HEK293 (cell line): ENCODE data around the gene CCDC78.

ENCODE experiments used
- BCL11B ChIP-seq: fragments of 450-650 bp; formaldehyde crosslinking; IDR thresholded peaks from 2 replicates; pipeline ENCODE4 v1.5.1; 2016; ENCODE audit warnings: low read depth, missing biosample characterization, missing genetic modification characterization
- KLF9 ChIP-seq: fragments of 450-650 bp; formaldehyde crosslinking; IDR thresholded peaks from 2 replicates; pipeline ENCODE4 v1.5.1; 2016; ENCODE audit warnings: missing biosample characterization, missing genetic modification characterization, low read depth
- SP7 ChIP-seq: fragments of 450-650 bp; formaldehyde crosslinking; IDR thresholded peaks from 2 replicates; pipeline ENCODE4 v1.5.1; 2016; ENCODE audit warnings: missing biosample characterization, missing genetic modification characterization
- TCF7L2 ChIP-seq: IDR thresholded peaks from 2 replicates; pipeline ENCODE4 v1.6.1; 2011; ENCODE audit warnings: low read depth, mild to moderate bottlenecking, inconsistent platforms, low read length, moderate library complexity, borderline replicate concordance
- ZBTB8A ChIP-seq: fragments of 450-650 bp; formaldehyde crosslinking; IDR thresholded peaks from 2 replicates; pipeline ENCODE4 v1.5.1; 2016; ENCODE audit warnings: missing biosample characterization, missing genetic modification characterization
- ZNF114 ChIP-seq: fragments of 450-650 bp; formaldehyde crosslinking; IDR thresholded peaks from 2 replicates; pipeline ENCODE4 v1.5.0; 2017; ENCODE audit warnings: missing biosample characterization, missing genetic modification characterization
- ZNF174 ChIP-seq: fragments of 450-650 bp; formaldehyde crosslinking; IDR thresholded peaks from 2 replicates; pipeline ENCODE4 v1.5.0; 2017; ENCODE audit warnings: missing biosample characterization, mild to moderate bottlenecking, missing genetic modification characterization
- ZNF202 ChIP-seq: fragments of 450-650 bp; formaldehyde crosslinking; IDR thresholded peaks from 2 replicates; pipeline ENCODE4 v1.5.1; 2016; ENCODE audit warnings: missing biosample characterization, missing genetic modification characterization, borderline replicate concordance
- ZNF404 ChIP-seq: fragments of 450-650 bp; formaldehyde crosslinking; IDR thresholded peaks from 2 replicates; pipeline ENCODE4 v1.5.1; 2017; ENCODE audit warnings: missing biosample characterization, missing genetic modification characterization
- ZNF561 ChIP-seq: fragments of 450-650 bp; IDR thresholded peaks from 2 replicates; pipeline ENCODE4 v1.5.1; 2018; ENCODE audit warnings: missing biosample characterization, missing genetic modification characterization, borderline replicate concordance
- ZNF585B ChIP-seq: fragments of 450-650 bp; formaldehyde crosslinking; IDR thresholded peaks from 2 replicates; pipeline ENCODE4 v1.5.1; 2016; ENCODE audit warnings: missing biosample characterization, missing genetic modification characterization
- ZNF600 ChIP-seq: fragments of 450-650 bp; formaldehyde crosslinking; IDR thresholded peaks from 2 replicates; pipeline ENCODE4 v1.5.1; 2016; ENCODE audit warnings: missing biosample characterization, missing genetic modification characterization
- ZNF624 ChIP-seq: fragments of 450-650 bp; formaldehyde crosslinking; IDR thresholded peaks from 2 replicates; pipeline ENCODE4 v1.5.1; 2017; ENCODE audit warnings: missing biosample characterization, missing genetic modification characterization
- ZNF776 ChIP-seq: fragments of 450-650 bp; formaldehyde crosslinking; IDR thresholded peaks from 2 replicates; pipeline ENCODE4 v1.5.0; 2017; ENCODE audit warnings: missing biosample characterization, missing genetic modification characterization, borderline replicate concordance
- TF ChIP-seq, protein P1 (sequence below): fragments of 450-650 bp; formaldehyde crosslinking; IDR thresholded peaks from 2 replicates; pipeline ENCODE4 v1.5.1; 2016; ENCODE audit warnings: missing biosample characterization, missing genetic modification characterization
- TF ChIP-seq, protein P2 (sequence below): fragments of 450-650 bp; formaldehyde crosslinking; IDR thresholded peaks from 2 replicates; pipeline ENCODE4 v1.5.1; 2016; ENCODE audit warnings: missing biosample characterization, missing genetic modification characterization
- TF ChIP-seq, protein P3 (sequence below): fragments of 450-650 bp; formaldehyde crosslinking; IDR thresholded peaks from 2 replicates; pipeline ENCODE4 v1.5.1; 2017; ENCODE audit warnings: missing biosample characterization, mild to moderate bottlenecking, missing genetic modification characterization, moderate library complexity
- TF ChIP-seq, protein P4 (sequence below): fragments of 450-650 bp; formaldehyde crosslinking; IDR thresholded peaks from 2 replicates; pipeline ENCODE4 v1.5.1; 2016; ENCODE audit warnings: missing biosample characterization, missing genetic modification characterization
- TF ChIP-seq, protein P5 (sequence below): fragments of 450-650 bp; formaldehyde crosslinking; IDR thresholded peaks from 2 replicates; pipeline ENCODE4 v1.5.1; 2016; ENCODE audit warnings: missing biosample characterization, missing genetic modification characterization, borderline replicate concordance
- TF ChIP-seq, protein P6 (sequence below): fragments of 450-650 bp; formaldehyde crosslinking; IDR thresholded peaks from 2 replicates; pipeline ENCODE4 v1.5.1; 2016; ENCODE audit warnings: missing biosample characterization, missing genetic modification characterization
- TF ChIP-seq, protein P7 (sequence below): fragments of 450-650 bp; formaldehyde crosslinking; IDR thresholded peaks from 2 replicates; pipeline ENCODE4 v1.5.1; 2016; ENCODE audit warnings: missing biosample characterization, missing genetic modification characterization
- TF ChIP-seq, protein P8 (sequence below): fragments of 450-650 bp; formaldehyde crosslinking; IDR thresholded peaks from 2 replicates; pipeline ENCODE4 v1.5.1; 2016; ENCODE audit warnings: missing biosample characterization, missing genetic modification characterization

Gene CCDC78

DNA sequence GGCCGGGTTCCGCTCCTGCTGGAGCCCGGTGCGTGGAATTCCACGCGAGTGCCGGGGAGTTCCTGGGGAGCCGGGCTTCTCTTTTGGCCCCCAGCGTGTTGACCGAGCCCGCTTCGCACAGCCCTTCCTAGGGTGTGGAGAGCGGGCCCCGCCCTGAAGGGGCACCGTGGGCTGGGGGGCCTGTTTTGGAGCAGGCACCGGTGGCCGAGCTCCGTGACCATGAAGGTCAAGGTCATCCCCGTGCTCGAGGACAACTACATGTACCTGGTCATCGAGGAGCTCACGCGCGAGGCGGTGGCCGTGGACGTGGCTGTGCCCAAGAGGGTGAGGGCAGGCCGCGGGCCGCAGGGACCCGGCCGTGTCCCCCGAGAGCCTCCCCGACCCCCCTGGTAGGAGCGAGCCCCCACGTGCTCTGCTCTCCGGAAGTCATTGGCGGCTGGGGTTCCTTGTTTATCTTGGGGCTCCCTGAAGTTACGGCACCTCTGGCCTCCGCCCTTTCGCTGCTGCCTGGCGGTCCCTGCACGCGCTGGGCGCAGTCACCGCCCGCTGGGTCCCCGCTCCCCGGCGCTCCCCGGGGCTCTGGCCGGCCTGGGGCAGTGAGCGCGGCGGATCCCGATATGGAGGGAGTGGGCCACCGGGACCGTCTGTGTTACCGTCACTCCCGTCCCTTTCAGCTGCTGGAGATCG, 1.2 kb upstream of the CCDC78 start (continued):
- TF ChIP-seq, protein P1, sequence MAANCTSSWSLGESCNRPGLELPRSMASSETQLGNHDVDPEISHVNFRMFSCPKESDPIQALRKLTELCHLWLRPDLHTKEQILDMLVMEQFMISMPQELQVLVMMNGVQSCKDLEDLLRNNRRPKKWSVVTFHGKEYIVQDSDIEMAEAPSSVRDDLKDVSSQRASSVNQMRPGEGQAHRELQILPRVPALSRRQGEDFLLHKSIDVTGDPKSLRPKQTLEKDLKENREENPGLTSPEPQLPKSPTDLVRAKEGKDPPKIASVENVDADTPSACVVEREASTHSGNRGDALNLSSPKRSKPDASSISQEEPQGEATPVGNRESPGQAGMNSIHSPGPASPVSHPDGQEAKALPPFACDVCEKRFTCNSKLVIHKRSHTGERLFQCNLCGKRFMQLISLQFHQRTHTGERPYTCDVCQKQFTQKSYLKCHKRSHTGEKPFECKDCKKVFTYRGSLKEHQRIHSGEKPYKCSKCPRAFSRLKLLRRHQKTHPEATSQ (tag by site-specific recombination): no peak
- TF ChIP-seq, protein P2, sequence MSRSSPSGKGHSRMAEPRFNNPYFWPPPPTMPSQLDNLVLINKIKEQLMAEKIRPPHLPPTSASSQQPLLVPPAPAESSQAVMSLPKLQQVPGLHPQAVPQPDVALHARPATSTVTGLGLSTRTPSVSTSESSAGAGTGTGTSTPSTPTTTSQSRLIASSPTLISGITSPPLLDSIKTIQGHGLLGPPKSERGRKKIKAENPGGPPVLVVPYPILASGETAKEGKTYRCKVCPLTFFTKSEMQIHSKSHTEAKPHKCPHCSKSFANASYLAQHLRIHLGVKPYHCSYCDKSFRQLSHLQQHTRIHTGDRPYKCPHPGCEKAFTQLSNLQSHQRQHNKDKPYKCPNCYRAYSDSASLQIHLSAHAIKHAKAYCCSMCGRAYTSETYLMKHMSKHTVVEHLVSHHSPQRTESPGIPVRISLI: no peak
- TF ChIP-seq ZNF561: no peak
- TF ChIP-seq, protein P3, sequence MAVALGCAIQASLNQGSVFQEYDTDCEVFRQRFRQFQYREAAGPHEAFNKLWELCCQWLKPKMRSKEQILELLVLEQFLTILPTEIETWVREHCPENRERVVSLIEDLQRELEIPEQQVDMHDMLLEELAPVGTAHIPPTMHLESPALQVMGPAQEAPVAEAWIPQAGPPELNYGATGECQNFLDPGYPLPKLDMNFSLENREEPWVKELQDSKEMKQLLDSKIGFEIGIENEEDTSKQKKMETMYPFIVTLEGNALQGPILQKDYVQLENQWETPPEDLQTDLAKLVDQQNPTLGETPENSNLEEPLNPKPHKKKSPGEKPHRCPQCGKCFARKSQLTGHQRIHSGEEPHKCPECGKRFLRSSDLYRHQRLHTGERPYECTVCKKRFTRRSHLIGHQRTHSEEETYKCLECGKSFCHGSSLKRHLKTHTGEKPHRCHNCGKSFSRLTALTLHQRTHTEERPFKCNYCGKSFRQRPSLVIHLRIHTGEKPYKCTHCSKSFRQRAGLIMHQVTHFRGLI (tag by site-specific recombination): no peak
- no peak; the same call in 1 of the 2 replicates for TF ChIP-seq SP7 (tag by site-specific recombination)
- no peak for TF ChIP-seq TCF7L2
- no peak for TF ChIP-seq ZNF776
- TF ChIP-seq, protein P4, sequence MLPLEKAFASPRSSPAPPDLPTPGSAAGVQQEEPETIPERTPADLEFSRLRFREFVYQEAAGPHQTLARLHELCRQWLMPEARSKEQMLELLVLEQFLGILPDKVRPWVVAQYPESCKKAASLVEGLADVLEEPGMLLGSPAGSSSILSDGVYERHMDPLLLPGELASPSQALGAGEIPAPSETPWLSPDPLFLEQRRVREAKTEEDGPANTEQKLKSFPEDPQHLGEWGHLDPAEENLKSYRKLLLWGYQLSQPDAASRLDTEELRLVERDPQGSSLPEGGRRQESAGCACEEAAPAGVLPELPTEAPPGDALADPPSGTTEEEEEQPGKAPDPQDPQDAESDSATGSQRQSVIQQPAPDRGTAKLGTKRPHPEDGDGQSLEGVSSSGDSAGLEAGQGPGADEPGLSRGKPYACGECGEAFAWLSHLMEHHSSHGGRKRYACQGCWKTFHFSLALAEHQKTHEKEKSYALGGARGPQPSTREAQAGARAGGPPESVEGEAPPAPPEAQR (tag by site-specific recombination): no peak
- TF ChIP-seq, protein P5, sequence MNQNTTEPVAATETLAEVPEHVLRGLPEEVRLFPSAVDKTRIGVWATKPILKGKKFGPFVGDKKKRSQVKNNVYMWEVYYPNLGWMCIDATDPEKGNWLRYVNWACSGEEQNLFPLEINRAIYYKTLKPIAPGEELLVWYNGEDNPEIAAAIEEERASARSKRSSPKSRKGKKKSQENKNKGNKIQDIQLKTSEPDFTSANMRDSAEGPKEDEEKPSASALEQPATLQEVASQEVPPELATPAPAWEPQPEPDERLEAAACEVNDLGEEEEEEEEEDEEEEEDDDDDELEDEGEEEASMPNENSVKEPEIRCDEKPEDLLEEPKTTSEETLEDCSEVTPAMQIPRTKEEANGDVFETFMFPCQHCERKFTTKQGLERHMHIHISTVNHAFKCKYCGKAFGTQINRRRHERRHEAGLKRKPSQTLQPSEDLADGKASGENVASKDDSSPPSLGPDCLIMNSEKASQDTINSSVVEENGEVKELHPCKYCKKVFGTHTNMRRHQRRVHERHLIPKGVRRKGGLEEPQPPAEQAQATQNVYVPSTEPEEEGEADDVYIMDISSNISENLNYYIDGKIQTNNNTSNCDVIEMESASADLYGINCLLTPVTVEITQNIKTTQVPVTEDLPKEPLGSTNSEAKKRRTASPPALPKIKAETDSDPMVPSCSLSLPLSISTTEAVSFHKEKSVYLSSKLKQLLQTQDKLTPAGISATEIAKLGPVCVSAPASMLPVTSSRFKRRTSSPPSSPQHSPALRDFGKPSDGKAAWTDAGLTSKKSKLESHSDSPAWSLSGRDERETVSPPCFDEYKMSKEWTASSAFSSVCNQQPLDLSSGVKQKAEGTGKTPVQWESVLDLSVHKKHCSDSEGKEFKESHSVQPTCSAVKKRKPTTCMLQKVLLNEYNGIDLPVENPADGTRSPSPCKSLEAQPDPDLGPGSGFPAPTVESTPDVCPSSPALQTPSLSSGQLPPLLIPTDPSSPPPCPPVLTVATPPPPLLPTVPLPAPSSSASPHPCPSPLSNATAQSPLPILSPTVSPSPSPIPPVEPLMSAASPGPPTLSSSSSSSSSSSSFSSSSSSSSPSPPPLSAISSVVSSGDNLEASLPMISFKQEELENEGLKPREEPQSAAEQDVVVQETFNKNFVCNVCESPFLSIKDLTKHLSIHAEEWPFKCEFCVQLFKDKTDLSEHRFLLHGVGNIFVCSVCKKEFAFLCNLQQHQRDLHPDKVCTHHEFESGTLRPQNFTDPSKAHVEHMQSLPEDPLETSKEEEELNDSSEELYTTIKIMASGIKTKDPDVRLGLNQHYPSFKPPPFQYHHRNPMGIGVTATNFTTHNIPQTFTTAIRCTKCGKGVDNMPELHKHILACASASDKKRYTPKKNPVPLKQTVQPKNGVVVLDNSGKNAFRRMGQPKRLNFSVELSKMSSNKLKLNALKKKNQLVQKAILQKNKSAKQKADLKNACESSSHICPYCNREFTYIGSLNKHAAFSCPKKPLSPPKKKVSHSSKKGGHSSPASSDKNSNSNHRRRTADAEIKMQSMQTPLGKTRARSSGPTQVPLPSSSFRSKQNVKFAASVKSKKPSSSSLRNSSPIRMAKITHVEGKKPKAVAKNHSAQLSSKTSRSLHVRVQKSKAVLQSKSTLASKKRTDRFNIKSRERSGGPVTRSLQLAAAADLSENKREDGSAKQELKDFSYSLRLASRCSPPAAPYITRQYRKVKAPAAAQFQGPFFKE: 0 out of 2 replicates have a peak, but pooled peaks have one; percentile 65
- peak; percentile 67; the same call in 1 of the 2 replicates for TF ChIP-seq KLF9 (tag by site-specific recombination)
- TF ChIP-seq ZBTB8A: peak; percentile 88
- TF ChIP-seq, protein P6, sequence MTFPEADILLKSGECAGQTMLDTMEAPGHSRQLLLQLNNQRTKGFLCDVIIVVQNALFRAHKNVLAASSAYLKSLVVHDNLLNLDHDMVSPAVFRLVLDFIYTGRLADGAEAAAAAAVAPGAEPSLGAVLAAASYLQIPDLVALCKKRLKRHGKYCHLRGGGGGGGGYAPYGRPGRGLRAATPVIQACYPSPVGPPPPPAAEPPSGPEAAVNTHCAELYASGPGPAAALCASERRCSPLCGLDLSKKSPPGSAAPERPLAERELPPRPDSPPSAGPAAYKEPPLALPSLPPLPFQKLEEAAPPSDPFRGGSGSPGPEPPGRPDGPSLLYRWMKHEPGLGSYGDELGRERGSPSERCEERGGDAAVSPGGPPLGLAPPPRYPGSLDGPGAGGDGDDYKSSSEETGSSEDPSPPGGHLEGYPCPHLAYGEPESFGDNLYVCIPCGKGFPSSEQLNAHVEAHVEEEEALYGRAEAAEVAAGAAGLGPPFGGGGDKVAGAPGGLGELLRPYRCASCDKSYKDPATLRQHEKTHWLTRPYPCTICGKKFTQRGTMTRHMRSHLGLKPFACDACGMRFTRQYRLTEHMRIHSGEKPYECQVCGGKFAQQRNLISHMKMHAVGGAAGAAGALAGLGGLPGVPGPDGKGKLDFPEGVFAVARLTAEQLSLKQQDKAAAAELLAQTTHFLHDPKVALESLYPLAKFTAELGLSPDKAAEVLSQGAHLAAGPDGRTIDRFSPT (tag by site-specific recombination): peak; percentile 55; the same call in 1 of the 2 replicates
- TF ChIP-seq ZNF404 (tag by site-specific recombination): no peak
- no peak for TF ChIP-seq ZNF114 (tag by site-specific recombination)
- no peak for TF ChIP-seq ZNF624
- TF ChIP-seq, protein P7, sequence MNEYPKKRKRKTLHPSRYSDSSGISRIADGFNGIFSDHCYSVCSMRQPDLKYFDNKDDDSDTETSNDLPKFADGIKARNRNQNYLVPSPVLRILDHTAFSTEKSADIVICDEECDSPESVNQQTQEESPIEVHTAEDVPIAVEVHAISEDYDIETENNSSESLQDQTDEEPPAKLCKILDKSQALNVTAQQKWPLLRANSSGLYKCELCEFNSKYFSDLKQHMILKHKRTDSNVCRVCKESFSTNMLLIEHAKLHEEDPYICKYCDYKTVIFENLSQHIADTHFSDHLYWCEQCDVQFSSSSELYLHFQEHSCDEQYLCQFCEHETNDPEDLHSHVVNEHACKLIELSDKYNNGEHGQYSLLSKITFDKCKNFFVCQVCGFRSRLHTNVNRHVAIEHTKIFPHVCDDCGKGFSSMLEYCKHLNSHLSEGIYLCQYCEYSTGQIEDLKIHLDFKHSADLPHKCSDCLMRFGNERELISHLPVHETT (tag by site-specific recombination): no peak
- no peak for TF ChIP-seq ZNF585B
- TF ChIP-seq ZNF600 (tag by site-specific recombination): peak; percentile 51; the same call in 1 of the 2 replicates
- no peak for TF ChIP-seq ZNF174 (tag by site-specific recombination)
- TF ChIP-seq BCL11B (tag by site-specific recombination): peak; percentile 89
- TF ChIP-seq, protein P8, sequence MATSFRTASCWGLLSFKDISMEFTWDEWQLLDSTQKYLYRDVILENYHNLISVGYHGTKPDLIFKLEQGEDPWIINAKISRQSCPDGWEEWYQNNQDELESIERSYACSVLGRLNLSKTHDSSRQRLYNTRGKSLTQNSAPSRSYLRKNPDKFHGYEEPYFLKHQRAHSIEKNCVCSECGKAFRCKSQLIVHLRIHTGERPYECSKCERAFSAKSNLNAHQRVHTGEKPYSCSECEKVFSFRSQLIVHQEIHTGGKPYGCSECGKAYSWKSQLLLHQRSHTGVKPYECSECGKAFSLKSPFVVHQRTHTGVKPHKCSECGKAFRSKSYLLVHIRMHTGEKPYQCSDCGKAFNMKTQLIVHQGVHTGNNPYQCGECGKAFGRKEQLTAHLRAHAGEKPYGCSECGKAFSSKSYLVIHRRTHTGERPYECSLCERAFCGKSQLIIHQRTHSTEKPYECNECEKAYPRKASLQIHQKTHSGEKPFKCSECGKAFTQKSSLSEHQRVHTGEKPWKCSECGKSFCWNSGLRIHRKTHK (tag by site-specific recombination): no peak
- no peak for TF ChIP-seq ZNF202
